Stimulated activated CD4-positive, alpha-beta T cell treated with anti-CD3 and anti-CD28 coated beads, Interleukin-15, amount 100 ng/mL, for 1 hour (primary cell): ENCODE measurements around the gene CAMK2D.
A peak's percentile ranks its signal among the peaks of the same experiment; 100 is the strongest.
"Not testable (repeated sequence)": the region's sequence is repeated elsewhere in the genome, so short reads cannot be mapped to it uniquely, and the experiment has no call there.

Experiments
- DNase-seq, 2 donors: peaks; one replicate each; pipeline ENCODE4 v3.0.0-alpha.2; 2020; ENCODE audit warnings: low read depth in 1 of 2, low spot score in 1 of 2

The CAMK2D gene

DNA sequence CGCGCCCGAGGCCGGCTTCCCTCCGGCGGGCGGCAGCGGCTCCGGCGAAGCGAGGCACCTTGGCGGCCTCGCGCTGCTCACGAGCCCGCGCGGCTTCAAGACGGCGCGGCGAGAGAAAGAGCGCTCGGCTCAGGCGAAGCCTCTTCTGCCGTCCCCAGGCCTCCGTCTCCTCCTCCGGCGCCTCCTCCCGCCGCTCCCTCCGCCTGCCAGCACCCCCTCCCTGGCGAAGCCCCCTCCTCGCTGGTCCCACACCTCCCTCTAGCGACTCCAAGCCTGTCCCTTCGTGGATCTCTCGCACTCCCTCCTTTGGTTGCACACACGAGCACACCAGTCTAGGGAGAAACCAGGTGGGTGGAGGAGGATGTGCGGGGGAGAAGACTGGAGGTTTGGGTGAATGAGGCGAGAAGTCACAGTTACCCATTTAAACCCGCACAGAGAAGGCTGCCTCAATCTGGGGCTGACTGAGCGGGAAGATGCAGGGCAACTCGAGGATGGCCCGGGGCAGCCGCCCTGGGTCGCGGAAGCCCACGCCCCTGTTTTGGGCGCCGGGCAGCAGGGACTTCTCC, at the start of gene CAMK2D:
CAMK2D (minus strand) TSS at position 119 of the 566 bp plus-strand sequence. CDS start 670 bp downstream, outside the sequence.
- DNase-seq: peak; percentile 67 to 73

GRCh38 chr4:113810906-113811305, 49.4 kb upstream of the CAMK2D start:
- no peak for DNase-seq

DNA sequence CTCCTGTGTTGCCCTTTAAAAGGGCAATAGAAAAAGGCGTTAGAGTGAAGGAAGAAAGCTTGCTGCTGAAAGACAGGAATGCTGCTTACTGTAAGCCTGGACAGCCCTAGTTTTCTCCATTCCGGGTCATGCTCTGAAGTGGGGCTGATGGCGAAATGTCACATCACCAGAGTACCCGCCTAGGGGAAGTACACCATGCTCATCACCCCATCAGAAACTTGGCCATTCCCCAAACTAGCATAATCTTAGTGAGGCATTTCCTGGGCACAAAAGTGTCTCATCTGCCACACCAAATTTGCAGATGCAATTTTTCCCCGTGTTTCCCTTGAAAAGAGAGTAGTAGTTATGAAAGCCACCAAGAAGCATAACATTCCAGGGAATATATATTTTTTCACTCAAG, 47.8 kb upstream of the CAMK2D start:
- DNase-seq: no peak

GRCh38 chr4:113806850-113807249, 45.3 kb upstream of the CAMK2D start:
- no peak for DNase-seq

GRCh38 chr4:113801882-113802281, 40.3 kb upstream of the CAMK2D start:
- DNase-seq: no peak

DNA sequence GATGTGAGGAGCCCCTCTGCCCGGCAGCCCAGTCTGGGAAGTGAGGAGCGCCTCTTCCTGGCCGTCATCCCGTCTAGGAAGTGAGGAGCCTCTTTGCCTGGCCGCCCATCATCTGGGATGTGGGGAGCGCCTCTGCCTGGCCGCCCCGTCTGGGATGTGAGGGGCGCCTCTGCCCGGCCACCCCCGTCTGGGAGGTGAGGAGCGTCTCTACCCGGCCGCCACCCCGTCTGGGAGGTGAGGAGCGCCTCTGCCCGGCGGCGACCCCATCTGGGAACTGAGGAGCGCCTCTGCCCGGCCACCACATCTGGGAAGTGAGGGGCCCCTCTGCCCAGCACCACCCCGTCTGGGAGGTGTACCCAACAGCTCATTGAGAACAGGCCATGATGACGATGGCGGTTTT, 34.8 kb upstream of the CAMK2D start:
- DNase-seq: not testable (repeated sequence)

DNA sequence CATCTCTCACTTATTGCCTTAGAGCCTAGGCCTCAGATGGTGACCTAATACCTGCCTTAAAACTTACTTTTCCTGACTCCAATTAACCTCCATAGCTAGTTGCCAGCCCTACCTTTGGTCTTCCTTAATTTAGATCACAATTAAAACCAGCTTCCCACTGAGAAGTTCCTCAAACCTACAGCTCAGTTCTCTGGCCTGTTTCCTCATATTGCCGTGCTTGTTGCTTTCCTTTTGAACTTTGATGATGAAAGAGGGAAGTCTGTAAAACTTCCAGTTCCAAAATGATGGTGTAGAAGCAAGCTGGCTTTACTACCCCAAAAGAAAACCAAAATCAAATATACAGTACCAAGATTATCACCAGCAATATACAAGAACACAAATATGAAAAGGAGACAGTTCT, 28.9 kb upstream of the CAMK2D start:
- DNase-seq: no peak

DNA sequence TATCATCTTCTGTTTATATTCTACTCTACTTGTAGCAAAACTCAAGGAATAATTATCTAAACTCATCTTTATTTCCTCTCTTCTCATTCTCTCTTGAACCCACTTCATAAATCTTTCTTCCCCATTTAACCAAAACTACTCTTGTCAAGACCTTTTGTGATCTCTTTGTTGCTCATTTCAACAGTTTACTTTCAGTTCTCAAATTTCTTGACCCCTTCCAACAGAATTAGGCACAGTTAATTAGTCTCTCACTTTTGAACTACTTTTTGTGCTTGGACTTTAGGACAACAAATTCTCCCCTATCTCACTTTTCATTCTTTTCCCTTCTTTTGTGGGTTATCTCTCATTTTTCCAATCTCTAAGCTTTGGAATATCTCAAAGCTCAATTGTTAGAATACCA, 27.4 kb upstream of the CAMK2D start:
- no peak for DNase-seq

DNA sequence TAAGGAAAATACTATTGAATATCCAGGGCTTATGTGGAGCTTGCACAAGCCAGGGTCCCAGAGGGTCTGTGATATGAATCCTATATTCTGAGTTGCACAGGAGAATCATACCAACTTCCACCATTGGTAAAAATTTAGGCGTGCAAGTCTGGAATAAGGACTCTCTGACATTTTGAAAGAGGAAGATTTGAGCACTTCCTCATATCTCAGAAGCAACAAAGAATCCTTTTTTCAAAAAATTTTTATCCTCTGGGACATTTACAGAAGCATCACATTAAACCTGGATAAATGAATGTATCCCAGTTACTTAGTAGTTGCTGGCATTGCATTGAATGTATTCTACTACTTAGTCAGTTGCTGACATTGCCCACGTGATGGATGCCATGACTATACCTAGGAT, 24.2 kb upstream of the CAMK2D start:
- no peak for DNase-seq

DNA sequence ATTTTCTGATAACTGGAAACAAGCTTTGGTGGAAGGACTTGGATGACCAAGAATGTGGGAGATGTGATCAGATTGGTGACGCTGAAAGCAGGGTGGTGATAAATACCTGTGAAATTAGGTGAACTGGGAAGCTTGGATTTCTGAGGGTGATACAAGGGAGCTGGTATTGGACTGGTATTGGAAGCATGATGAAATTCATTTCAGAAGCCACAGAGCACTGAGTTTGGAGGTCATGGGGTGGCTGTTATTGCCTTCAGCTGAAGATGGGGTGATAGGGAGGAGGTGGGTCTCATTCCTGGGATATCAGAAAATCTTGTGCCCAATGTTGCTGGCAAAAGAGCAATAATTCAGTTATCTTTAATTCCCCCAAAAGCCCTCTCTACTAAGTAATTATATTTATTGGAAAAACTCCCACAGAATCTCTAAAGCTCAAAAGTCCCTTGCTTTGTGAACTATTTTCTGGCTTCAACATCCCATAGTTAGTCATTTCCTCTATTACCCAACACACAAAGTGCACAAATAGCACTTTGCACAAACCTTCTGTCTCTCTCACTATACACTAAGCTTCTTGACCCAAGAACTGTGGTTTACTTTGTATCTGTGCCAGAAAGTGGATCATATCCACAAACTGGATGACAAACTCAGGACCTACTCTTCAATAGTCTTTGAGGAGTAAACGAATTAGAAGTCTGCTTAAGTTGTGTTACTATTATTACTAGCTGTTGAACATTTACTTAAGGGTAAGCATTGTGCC, 23.1 kb upstream of the CAMK2D start:
- DNase-seq: no peak

DNA sequence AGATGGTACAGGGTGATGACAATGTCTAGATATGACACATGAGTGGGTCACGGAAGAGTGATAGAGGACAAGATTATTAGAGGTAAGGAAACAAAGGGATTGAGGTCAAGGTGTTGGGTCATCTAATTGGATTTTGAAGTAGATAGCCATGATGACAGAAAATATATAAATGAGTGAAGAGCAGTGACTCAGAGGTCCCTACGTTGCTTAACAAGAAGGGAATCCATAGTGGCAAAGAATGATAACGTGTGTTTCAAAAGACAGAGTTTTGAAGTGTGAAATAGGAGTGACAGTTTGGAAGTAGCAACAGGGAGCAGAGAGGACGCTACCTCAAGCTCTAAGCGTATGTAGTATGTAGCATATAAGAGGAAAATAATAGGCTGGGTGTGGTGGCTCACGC, 22.2 kb upstream of the CAMK2D start:
- no peak for DNase-seq

DNA sequence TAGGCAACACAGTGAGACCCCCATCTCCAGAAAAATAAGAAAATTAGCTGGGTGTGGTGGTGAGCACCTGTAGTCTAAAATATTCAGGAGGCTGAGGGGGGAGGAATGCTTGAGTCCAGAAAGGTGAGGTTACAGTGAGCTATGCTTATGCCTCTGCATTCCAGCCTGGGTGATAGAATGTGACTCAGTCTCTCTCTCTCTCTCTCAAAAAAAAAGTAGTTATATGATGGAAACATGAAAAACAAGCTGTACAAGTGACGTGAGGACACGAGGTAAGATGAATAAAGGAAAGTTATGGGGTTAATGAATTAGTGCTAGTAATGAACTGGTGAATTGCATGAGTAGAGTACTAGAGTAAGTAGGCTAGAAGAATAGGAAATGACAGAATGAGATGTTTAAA, 21.8 kb upstream of the CAMK2D start:
- DNase-seq: no peak

GRCh38 chr4:113781439-113782040, 20.0 kb upstream of the CAMK2D start:
- no peak for DNase-seq

GRCh38 chr4:113776679-113777078, 15.1 kb upstream of the CAMK2D start:
- DNase-seq: no peak

GRCh38 chr4:113776016-113776415, 14.5 kb upstream of the CAMK2D start:
- DNase-seq: no peak

GRCh38 chr4:113773756-113774155, 12.2 kb upstream of the CAMK2D start:
- no peak for DNase-seq

DNA sequence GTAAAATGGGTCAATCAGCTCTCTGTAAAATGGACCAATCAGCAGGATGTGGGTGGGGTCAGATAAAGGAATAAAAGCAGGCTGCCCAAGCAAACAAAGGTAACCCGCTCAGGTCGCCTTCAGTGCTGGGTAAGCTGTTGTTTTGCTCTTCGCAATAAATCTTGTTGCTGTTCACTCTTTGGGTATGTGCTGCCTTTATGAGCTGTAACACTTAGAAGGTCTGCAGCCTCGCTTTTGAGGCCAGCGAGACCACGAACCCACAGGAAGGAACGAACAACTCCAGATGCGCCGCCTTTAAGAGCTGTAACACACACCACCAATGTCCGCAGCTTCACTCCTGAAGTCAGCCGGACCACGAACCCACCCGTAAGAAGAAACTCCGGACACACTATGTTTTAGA, 11.5 kb upstream of the CAMK2D start:
- DNase-seq: no peak

DNA sequence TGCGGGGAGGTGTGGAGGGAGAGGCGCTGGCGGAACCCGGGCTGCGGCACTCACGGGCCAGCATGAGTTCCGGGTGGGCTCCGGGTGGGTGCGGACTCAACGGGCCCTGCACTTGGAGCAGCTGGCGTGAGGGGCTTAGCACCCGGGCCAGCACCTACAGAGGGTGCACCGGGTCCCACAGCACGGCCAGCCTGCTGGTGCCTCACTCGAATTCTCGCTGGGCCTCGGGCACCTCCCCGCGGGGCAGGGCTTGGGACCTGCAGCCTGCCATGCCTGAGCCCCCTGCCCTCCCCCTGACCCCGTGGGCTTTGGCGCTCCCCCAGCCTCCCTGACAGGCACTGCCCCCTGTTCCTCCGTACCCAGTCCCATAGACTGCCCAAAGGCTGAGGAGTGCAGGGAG, 10.8 kb upstream of the CAMK2D start:
- DNase-seq: no peak

DNA sequence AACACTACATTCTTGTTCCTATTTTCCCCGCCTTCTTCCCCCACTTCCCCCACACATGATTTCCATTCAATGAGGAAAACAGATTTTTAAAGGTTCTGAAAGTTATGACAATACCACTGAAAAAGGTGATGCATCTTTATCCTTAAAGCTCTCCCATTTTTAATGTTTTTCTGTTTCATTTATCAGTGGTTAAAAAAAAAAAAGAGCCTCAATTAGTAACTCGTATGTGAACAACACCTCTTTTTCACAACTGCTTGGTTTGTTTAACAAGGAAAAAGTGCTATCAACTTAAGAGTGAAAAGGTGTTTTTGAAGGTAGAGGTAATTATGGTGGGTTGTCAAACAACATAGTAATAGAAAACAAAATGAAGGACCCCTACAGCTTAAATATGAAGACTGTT, 8.2 kb upstream of the CAMK2D start:
- no peak for DNase-seq

- DNase-seq: no peak
Observed at GRCh38 chr4:113768952-113769351, 7.4 kb upstream of the CAMK2D start.

DNA sequence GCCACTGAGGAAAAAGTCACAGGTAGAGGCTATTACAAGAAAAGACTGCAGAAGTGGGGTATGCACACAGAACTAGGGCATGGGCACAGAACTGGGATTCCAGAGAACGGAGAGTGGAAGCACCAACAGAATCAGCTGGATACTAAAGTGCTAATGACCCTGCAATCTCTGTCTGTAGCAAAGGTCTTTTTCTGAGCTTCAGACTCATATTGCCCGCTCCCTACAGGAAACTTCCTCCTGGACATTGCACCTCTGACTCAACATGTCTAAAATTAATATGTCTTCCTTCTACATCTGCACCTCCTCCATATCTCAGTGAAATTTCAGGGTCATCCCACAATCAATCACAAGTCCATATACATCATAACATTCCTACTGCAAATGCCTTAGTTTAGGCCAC, 5.3 kb upstream of the CAMK2D start:
- no peak for DNase-seq

DNA sequence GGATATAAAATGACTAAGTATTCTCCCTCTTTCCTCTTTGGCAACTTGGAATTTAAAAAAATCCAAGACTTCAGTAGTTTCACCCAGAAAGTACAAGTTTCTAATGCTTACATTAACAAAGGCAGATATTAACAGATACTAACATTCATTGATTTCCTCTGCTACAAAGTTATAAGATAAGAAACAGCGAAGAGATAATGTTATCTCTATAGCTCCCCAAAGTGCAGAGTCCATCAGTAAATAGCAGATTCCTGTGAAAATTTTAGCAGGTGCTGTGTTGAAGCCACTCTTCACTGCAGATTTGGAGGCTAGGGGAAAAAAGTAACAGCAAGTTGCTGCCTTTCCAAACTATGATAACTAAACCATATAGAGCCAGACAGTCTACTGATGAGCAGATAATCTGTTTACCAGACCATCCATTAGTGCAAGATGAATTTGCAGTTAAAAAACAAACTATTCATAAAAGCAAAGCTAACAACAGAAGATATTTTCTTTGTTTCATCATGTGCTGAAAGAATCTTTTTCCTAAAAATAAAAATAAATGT, 3.3 kb upstream of the CAMK2D start:
- no peak for DNase-seq
